Spleen (tissue), 7 donors: ENCODE measurements around the gene DGCR6L.

Source experiments
- POLR2A ChIP-seq, 3 donors: fragments of 450-650 bp; IDR thresholded peaks; one replicate each; pipeline ENCODE4 v1.5.1; 2017; ENCODE audit warnings: antibody characterized with exemption in 3 of 3, mild to moderate bottlenecking in 1 of 3
- POLR2AphosphoS5 ChIP-seq, 3 donors: sonication (generic); formaldehyde crosslinking; IDR thresholded peaks; one replicate each; pipeline ENCODE4 v1.5.1; 2017; ENCODE audit warnings: antibody characterized with exemption in 3 of 3
- TF ChIP-seq, protein P1 (sequence below), 11 experiments: fragments of 200-600 bp in 7 of 11; fragments of 450-650 bp in 4 of 11; sonication (generic) in 4 of 11; IDR thresholded peaks in 8 of 11; conservative IDR thresholded peaks in 3 of 11; 1 replicate in 7 of 11; 2 replicates in 4 of 11; pipeline versions ENCODE4 v1.4.0 to v1.8.0; 2016 to 2021; ENCODE audit warnings: antibody characterized with exemption in 11 of 11, inconsistent platforms in 4 of 11, mild to moderate bottlenecking in 1 of 11
- donor health status: DM: no; HTN: no; CAD: no; lungs with moderate emphysema.
- donor health status: DM: no; HTN: no; CAD: no.
- donor health status: DM: no; HTN: no; CAD: no.

DNA sequence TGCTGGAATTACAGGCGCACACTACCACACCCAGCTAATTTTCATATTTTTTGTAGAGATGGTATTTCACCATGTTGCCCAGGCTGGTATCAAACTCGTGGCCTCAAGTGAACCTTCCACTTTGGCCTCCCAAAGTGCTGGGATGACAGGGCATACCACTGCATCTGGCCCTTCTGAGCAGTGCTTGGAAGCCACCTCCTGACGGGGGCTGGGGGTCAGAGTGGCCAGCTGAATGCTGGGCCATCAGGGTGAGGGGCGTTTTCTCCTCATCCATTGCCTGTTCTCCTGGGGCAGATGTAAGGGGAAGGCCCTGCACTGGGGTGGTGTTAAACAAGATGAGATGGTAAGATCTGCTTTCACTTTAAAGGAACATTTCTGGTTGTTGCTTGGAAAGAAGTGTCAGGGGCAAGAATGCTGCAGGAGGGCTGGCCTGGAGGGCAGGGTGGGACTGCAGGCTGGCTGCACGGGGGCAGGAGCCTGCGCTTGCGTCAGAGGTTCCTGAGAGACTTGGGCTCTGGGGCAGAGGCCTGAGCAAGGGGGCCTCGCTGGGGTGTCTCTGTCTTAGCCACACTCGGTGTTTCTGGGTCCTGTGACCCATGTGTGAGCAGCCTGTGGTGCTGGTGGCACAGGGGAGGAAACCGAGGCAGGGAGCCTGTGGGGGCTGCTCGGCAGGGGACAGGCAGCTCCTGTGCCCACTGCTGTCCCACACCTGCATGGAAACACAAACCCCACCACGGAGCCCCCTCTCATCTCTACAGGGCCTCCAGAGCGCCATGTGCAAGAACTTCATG, 17.2 kb downstream of the DGCR6L start:
- TF ChIP-seq, protein P1, sequence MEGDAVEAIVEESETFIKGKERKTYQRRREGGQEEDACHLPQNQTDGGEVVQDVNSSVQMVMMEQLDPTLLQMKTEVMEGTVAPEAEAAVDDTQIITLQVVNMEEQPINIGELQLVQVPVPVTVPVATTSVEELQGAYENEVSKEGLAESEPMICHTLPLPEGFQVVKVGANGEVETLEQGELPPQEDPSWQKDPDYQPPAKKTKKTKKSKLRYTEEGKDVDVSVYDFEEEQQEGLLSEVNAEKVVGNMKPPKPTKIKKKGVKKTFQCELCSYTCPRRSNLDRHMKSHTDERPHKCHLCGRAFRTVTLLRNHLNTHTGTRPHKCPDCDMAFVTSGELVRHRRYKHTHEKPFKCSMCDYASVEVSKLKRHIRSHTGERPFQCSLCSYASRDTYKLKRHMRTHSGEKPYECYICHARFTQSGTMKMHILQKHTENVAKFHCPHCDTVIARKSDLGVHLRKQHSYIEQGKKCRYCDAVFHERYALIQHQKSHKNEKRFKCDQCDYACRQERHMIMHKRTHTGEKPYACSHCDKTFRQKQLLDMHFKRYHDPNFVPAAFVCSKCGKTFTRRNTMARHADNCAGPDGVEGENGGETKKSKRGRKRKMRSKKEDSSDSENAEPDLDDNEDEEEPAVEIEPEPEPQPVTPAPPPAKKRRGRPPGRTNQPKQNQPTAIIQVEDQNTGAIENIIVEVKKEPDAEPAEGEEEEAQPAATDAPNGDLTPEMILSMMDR (IDR thresholded peaks at IDR 0.05 in 8 of 11, conservative IDR thresholded peaks at IDR 0.05 in 3 of 11), result no peak
- no peak for TF ChIP-seq POLR2A (IDR thresholded peaks at IDR 0.05)
- no peak for TF ChIP-seq POLR2AphosphoS5 (IDR thresholded peaks at IDR 0.05)
